LNCaP clone FGC (cell line): ENCODE data around the gene INMT.

ENCODE experiments used
- DNase-seq: peaks from one replicate; pipeline ENCODE4 v3.0.0-alpha.2; 2011; ENCODE audit warnings: low read depth
- H3K4me3 ChIP-seq: 2 replicates; pipeline ENCODE4 v1.5.1; 2011; ENCODE audit warnings: mild to moderate bottlenecking, low read depth, low read length, control low read depth
- TF ChIP-seq, protein P1 (sequence below): IDR thresholded peaks from 2 replicates; pipeline ENCODE4 v1.5.1; 2012; ENCODE audit warnings: mild to moderate bottlenecking; ENCODE audit not compliant: control insufficient read depth, insufficient read depth; ENCODE audit errors: extremely low read depth

Gene INMT

DNA sequence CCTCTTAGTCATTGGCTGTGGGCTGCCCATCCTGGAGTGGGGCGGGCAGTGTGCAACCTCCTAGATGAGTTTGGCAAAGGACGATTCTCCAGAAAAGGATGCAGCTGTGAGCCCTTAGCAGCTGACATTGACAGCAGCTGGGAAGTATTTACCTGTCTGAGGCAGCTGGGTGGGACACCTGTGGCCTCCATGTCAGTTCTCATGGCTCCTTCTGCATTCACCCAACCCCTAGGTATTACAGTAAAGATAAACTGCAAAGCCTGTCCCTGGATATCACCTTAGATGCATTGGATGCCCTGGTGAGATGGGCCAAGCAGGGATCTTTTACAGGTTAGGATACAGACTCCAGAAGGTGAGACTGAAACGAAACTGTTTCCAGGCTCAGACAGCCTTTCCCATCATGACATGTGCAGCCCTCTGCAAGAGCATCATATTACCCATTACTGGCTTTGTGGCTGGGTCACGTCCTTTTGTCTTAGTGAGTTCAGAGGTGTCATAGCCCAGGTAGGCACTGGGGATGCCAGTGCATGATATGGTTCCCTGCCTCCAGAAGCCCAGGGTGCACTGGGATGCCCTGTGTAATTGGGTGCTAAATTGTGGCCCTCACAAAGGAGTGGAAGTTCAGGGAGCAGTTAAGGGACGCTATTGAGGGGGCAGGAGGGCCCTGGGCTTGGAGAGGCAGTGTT lies 48.2 kb downstream of the INMT start:
- no peak overlapping the region for H3K4me3 ChIP-seq
- TF ChIP-seq, protein P1, sequence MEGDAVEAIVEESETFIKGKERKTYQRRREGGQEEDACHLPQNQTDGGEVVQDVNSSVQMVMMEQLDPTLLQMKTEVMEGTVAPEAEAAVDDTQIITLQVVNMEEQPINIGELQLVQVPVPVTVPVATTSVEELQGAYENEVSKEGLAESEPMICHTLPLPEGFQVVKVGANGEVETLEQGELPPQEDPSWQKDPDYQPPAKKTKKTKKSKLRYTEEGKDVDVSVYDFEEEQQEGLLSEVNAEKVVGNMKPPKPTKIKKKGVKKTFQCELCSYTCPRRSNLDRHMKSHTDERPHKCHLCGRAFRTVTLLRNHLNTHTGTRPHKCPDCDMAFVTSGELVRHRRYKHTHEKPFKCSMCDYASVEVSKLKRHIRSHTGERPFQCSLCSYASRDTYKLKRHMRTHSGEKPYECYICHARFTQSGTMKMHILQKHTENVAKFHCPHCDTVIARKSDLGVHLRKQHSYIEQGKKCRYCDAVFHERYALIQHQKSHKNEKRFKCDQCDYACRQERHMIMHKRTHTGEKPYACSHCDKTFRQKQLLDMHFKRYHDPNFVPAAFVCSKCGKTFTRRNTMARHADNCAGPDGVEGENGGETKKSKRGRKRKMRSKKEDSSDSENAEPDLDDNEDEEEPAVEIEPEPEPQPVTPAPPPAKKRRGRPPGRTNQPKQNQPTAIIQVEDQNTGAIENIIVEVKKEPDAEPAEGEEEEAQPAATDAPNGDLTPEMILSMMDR = no peak

DNA sequence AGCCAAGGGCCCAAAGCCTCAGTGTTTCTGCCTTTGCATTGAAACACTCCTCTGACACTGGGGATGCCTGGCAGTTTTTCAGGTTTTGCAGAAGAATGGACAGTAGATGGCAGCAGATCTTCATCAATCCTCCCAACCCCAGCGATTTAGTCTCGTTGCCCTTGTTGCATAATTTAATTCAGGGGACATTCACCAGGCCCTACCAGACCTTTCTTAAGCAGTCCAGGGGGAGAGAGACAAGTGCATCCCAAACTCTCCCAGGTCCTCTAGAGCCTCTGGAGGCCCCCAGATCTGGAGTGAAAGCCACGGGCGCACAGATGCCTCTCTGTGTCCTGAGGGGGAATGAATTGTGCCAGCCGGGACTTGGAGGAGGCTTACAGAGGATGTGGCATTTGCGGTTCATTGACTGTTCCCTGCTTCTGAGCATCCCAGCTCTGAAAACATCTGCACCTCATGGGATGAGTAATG lies 48.9 kb downstream of the INMT start:
- no peak for DNase-seq
- TF ChIP-seq, protein P1 = peak; percentile 85
- no peak overlapping the region for H3K4me3 ChIP-seq

More for the DNA sequence above, 48.2 kb downstream of the INMT start:
- DNase-seq = no peak

DNA sequence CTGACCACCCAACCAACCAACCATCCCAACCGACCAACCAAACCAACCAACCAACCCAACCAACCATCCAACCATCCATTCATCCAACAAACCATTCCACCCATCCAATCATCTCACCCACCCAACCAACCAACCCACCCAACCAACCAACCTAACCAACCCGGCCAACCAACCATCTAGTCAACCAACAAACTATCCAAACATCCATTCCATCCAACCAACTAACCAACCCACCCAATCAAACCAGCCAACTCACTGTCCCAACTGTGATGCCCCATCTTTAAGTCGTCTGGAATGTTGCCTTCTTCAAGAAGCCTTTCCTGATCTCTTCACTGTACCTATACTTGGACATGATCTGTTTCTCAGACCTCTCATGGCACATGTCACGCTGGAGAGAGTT lies 50.9 kb downstream of the INMT start:
- no peak for DNase-seq
- TF ChIP-seq, protein P1 = no peak
- no peak overlapping the region for H3K4me3 ChIP-seq

DNA sequence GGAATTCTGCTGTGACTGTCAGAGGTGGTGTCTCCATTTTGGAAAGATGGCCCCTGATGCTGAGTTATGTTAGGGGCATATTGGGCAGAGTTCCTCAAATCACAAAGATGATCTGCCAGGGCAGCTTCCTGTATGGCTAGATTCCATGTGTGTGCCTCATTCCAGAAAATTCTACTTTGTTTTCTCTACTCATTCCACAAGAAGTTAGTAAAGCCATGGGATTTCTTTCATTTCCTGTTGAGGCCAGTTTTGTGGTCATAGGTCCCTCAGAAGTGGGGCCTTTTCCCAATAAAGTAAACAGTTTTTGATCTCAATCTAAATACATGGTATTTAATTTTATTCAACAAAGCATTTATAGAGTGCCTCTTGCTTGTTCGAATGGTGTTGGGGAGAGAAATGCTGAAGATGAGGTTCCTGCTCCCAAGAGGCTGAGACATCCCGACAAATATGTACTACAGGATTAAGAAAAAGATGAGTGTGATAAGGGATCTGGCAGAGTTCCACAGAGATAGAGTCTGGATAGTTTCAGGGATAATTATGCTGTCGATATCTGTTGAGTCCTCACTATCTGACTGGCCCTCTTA lies 52.2 kb downstream of the INMT start:
- TF ChIP-seq, protein P1 = no peak
- no peak overlapping the region for H3K4me3 ChIP-seq
- DNase-seq = no peak

DNA sequence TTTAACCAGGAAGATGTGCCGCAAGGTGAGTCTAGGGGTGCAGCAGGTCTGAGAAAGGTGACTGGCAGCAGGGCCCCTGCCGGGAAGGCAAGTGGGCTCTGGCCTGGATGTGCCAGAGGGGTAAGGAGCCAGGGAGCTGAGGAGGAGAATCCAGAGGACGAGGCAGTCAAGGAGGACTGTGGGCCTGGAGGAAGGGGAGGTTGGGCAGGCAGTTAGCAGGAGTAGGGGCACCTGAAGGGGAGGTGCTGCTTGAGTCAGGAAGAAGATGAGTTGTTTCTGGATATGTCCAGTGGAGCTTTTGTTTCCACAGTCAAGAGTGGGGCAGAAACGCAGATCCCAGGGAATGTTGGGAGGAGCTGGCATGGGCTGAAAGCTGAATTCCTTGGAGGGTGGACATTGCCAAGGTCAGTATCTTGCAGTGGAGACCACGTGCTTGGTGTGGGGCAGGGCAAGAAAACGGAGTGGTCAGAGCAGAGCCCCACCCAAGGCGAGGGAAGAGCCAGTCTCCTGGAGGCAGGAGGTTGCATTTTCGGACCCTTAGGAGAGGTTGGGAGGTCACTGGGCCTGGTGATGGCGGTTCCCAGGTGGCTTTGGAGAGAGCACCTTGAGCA lies 53.3 kb downstream of the INMT start:
- no peak overlapping the region for H3K4me3 ChIP-seq
- TF ChIP-seq, protein P1 = no peak
- DNase-seq = no peak

DNA sequence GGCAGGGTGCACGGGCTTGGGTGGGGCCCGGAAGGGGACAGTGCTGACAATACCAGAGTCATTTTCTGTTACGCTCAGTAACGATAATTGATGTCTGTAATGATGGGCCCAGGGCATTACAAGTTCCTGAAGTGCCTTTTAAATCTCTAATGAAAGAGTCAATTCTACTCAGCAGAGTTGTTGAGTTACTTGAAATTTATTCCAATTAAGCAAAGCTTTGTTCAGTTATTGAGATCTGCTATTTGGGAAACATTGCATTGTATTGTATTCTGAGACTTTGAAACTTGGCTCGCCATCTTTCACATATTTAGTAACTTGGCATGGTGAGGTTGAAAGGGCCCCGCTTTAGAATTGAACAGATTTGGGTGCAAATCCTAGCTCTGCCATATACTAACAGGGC lies 54.0 kb downstream of the INMT start:
- H3K4me3 ChIP-seq = no peak overlapping the region
- no peak for DNase-seq
- TF ChIP-seq, protein P1 = no peak
